Osteoblast (primary cell): ENCODE measurements around the gene TUSC2. TPM values are rescaled to one million over a fixed set of nuclear protein-coding genes. Genes with fewer than 3 reads are reported as not detected.

Experiments
- DNase-seq: peaks from one replicate; pipeline ENCODE4 v3.0.0; 2011; ENCODE audit warnings: low spot score, mixed read lengths; ENCODE audit not compliant: insufficient read length; ENCODE audit errors: missing footprints
- H2AFZ ChIP-seq: 2 replicates; pipeline ENCODE4 v1.6.0; 2011; ENCODE audit warnings: mild to moderate bottlenecking, low read length
- H3K27ac ChIP-seq: 2 replicates; pipeline ENCODE4 v1.5.1; 2011; ENCODE audit warnings: mild to moderate bottlenecking, low read depth, low read length, moderate library complexity
- H3K27me3 ChIP-seq: 2 replicates; pipeline ENCODE4 v1.6.0; 2012; ENCODE audit warnings: mild to moderate bottlenecking, control low read depth, inconsistent platforms, low read length, moderate library complexity; ENCODE audit not compliant: insufficient read depth
- H3K36me3 ChIP-seq: 2 replicates; pipeline ENCODE4 v1.5.1; 2011; ENCODE audit warnings: mild to moderate bottlenecking, low read length, control low read depth, moderate library complexity; ENCODE audit not compliant: insufficient read depth
- H3K4me1 ChIP-seq: 2 replicates; pipeline ENCODE4 v1.5.1; 2011; ENCODE audit warnings: mild to moderate bottlenecking, low read length, control low read depth, moderate library complexity; ENCODE audit not compliant: insufficient read depth
- H3K4me2 ChIP-seq: 2 replicates; pipeline ENCODE4 v1.6.0; 2011; ENCODE audit warnings: mild to moderate bottlenecking, low read length; ENCODE audit not compliant: insufficient read depth
- H3K4me3 ChIP-seq: fragments of 200-600 bp; sonication (generic); 3 replicates; pipeline ENCODE4 v1.5.1; 2012; ENCODE audit warnings: mild to moderate bottlenecking, low read length, inconsistent platforms; ENCODE audit not compliant: insufficient read depth
- H3K79me2 ChIP-seq: 2 replicates; pipeline ENCODE4 v1.6.0; 2012; ENCODE audit warnings: mild to moderate bottlenecking, low read length, control low read depth, inconsistent platforms; ENCODE audit not compliant: insufficient read depth
- H3K9me3 ChIP-seq: 2 replicates; pipeline ENCODE4 v1.5.1; 2011; ENCODE audit warnings: low read depth, low read length, control low read depth
- H4K20me1 ChIP-seq: 2 replicates; pipeline ENCODE4 v1.6.0; 2012; ENCODE audit warnings: mild to moderate bottlenecking, low read length, control low read depth; ENCODE audit not compliant: insufficient read depth
- CTCF ChIP-seq: IDR thresholded peaks from 2 replicates; pipeline ENCODE4 v1.5.1; 2011; ENCODE audit warnings: mild to moderate bottlenecking, low read depth, low read length, moderate library complexity; ENCODE audit errors: extremely low read depth
- total RNA-seq: library from RNA; depleted of rRNA; stranded (reverse); fragments of >200 nt; gene quantifications from 2 replicates; pipeline ENCODE4 v1.2.3, GENCODE V29; 2012

Gene TUSC2
- total RNA-seq, 1 donor = 16.6 TPM

DNA sequence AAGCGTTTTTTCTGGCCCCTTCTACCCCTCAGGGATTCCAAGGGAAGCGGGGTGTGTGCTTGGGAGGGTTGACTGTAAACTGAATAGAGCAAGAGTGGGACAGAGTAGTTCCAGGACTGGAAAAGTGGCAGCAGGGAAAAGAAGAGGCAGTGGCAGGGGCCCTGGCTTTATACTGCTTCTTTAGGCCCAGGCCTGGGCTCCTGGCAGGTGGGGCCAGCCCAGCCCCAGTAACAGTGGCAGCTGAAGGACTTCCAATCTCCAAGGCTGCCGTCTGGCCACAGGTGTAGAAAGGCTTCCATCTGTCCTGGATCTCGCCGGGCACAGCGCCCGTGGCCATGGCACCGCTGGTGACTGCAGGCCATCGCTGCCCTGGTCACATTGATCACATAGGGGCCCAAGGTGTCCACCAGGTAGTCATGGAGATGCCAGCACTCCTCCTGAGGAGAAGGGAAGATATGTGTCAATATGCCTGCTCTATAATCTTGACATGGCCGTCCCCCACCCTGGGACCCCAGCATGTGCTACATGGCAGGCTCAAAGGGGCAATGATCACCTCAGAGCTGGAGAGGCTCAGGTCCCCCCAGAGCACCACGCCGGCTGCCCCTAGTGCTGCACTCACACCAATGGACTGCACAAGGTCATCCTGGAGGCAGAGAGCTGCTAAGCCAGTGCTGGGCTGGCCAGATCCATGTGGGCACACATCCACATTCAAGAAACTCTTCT, 34.8 kb downstream of the TUSC2 start:
- DNase-seq = no peak
- peaks cover 17% of the 10 kb centered on the region for H3K4me1 ChIP-seq
- no peaks in the 10 kb centered on the region for H4K20me1 ChIP-seq
- no peaks in the 10 kb centered on the region for H3K27me3 ChIP-seq
- no peak for TF ChIP-seq CTCF
- peaks cover 30% of the 10 kb centered on the region for H3K79me2 ChIP-seq
- H3K4me2 ChIP-seq = peak overlapping the region; percentile 89
- no peaks in the 10 kb centered on the region for H3K9me3 ChIP-seq
- H3K4me3 ChIP-seq = peak overlapping the region; percentile 81
- peaks cover 23% of the 10 kb centered on the region for H3K36me3 ChIP-seq
- peak overlapping the region; percentile 56 for H3K27ac ChIP-seq
- peak overlapping the region; percentile 96 for H2AFZ ChIP-seq

- peak; percentile 99 for DNase-seq
- Histone ChIP-seq H3K27ac (peak within 1 kb of the TSS; percentile 79), H3K4me3 (peak within 1 kb of the TSS; percentile 81), H3K79me2 (peaks cover 25% of the 10 kb centered on the region), H3K4me1 (peaks cover 14% of the 10 kb centered on the region), H3K27me3 (no peaks in the 10 kb centered on the region), H3K9me3 (no peaks in the 10 kb centered on the region), H4K20me1 (no peaks in the 10 kb centered on the region), H3K36me3 (peaks cover 31% of the 10 kb centered on the region), H3K4me2 (peak within 1 kb of the TSS; percentile 89), H2AFZ (peak within 1 kb of the TSS; percentile 96)
- TF ChIP-seq CTCF = no peak
Measured at GRCh38 chr3:50292159-50293078, 35.6 kb downstream of the TUSC2 start, which contains the start of gene IFRD2. Gene IFRD2 (minus strand): TSS chr3:50292429. CDS start chr3:50292274, 155 bp downstream.

DNA sequence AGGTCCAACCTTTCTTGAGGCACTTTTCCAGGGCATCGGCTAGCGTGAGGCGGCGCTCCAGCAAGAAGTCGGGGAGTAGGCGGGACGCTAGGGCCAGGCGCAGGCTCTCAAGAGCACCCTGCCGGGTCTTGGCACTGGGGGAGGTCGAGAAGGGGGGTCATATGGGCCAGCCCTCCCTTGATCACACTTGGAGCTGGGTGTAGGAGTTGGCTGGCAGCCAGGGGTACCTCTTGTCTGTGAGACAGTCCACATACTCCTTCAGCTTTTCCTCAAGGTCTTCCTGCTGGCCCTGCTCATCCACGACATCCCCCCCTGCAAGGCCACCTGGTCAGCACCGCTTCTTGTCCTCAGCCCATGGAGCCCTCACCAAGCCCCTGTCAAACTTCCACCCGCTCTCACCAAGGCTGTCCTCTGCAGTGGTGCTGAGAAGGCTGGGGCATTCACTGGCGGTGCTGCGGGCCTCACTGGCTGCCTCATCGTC, 37.8 kb downstream of the TUSC2 start:
- peaks cover 25% of the 10 kb centered on the region for H3K79me2 ChIP-seq
- H2AFZ ChIP-seq = no peak overlapping the region
- no peak overlapping the region for H3K27ac ChIP-seq
- peaks cover 33% of the 10 kb centered on the region for H3K36me3 ChIP-seq
- H3K9me3 ChIP-seq = no peaks in the 10 kb centered on the region
- no peaks in the 10 kb centered on the region for H4K20me1 ChIP-seq
- no peak for DNase-seq
- TF ChIP-seq CTCF = no peak
- no peak overlapping the region for H3K4me2 ChIP-seq
- no peaks in the 10 kb centered on the region for H3K27me3 ChIP-seq
- no peak overlapping the region for H3K4me3 ChIP-seq
- H3K4me1 ChIP-seq = peaks cover 14% of the 10 kb centered on the region

DNA sequence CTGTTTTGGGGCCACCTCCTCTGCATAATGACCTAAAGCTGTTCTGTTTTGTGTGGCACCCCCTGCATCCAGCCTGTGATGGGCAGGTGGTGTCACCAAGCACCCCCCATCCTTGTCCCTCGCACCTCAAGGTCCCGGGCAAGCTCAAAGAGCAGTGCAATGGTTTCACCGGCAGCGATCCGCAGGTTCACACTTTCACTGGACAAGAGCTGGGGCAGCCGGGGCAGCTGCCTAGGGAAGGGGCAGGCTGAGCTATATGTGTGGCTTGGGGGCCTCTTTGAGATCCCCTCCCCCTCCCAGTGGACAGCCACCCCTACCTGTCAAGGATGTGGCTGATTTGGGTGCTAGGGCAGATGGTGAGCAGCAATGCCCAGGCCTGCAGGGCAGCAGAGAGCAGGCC, 38.9 kb downstream of the TUSC2 start:
- Histone ChIP-seq H4K20me1 (no peaks in the 10 kb centered on the region), H3K79me2 (peaks cover 25% of the 10 kb centered on the region), H3K4me3 (no peak overlapping the region), H3K36me3 (peaks cover 33% of the 10 kb centered on the region), H3K27me3 (no peaks in the 10 kb centered on the region), H3K4me1 (peaks cover 14% of the 10 kb centered on the region), H3K4me2 (no peak overlapping the region), H3K27ac (no peak overlapping the region), H3K9me3 (no peaks in the 10 kb centered on the region), H2AFZ (no peak overlapping the region)
- DNase-seq = peak; percentile 25
- TF ChIP-seq CTCF = no peak
